Epithelial cell of esophagus (primary cell): Measurements from ENCODE around the gene BZW2.
A peak's percentile ranks its signal among the peaks of the same experiment; 100 is the strongest.

Experiments used
- DNase-seq: peaks from one replicate; pipeline ENCODE4 v3.0.0; 2010; ENCODE audit warnings: low read depth
- H3K4me3 ChIP-seq: 2 replicates; pipeline ENCODE4 v1.5.1; 2011; ENCODE audit warnings: mild to moderate bottlenecking, low read length, control low read depth
- TF ChIP-seq, protein P1 (sequence below): IDR thresholded peaks from 2 replicates; pipeline ENCODE4 v1.5.1; 2011; ENCODE audit warnings: low read depth, mild to moderate bottlenecking, low read length, control low read depth, inconsistent platforms; ENCODE audit not compliant: insufficient read depth; ENCODE audit errors: missing control alignments

Gene BZW2

DNA sequence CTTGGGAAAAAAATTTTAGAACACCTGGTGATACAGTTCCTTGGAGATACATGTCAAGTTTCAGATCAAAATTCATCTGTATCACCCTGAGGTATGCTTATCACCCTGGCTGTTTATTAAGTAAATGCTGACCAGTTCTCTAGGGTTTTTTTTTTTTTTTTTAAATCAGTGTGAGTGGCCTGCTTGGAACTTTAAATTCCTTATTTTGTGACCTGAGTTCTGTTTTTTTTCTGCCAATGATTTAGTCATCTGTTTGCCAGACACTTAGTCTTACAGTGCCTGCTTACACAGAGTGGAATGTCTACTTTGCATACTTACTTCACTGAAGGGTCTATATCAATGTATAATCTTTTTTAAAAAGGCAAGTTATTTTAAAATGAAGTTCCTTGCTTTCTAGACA, 109.4 kb downstream of the BZW2 start:
- peak; percentile 28 for DNase-seq
- H3K4me3 ChIP-seq = peak overlapping the region; percentile 91

More for the DNA sequence above, 109.4 kb downstream of the BZW2 start:
- TF ChIP-seq, protein P1, sequence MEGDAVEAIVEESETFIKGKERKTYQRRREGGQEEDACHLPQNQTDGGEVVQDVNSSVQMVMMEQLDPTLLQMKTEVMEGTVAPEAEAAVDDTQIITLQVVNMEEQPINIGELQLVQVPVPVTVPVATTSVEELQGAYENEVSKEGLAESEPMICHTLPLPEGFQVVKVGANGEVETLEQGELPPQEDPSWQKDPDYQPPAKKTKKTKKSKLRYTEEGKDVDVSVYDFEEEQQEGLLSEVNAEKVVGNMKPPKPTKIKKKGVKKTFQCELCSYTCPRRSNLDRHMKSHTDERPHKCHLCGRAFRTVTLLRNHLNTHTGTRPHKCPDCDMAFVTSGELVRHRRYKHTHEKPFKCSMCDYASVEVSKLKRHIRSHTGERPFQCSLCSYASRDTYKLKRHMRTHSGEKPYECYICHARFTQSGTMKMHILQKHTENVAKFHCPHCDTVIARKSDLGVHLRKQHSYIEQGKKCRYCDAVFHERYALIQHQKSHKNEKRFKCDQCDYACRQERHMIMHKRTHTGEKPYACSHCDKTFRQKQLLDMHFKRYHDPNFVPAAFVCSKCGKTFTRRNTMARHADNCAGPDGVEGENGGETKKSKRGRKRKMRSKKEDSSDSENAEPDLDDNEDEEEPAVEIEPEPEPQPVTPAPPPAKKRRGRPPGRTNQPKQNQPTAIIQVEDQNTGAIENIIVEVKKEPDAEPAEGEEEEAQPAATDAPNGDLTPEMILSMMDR = no peak
